Thyroid gland (tissue), 4 donors: Measurements from ENCODE around the gene TGM4. TPM values are rescaled to one million over a fixed set of nuclear protein-coding genes. Genes with fewer than 3 reads are reported as not detected.
A peak's percentile ranks its signal among the peaks of the same experiment; 100 is the strongest.

Experiments used
- DNase-seq, 2 donors: peaks; one replicate each; pipeline ENCODE4 v3.0.0-alpha.2; 2019
- H3K27ac ChIP-seq, 3 donors: fragments of 200-600 bp; sonication (generic); 1 replicate in 2 of 3; 2 replicates in 1 of 3; pipeline ENCODE4 v1.5.1; 2016 to 2019; ENCODE audit warnings: mild to moderate bottlenecking in 1 of 3, moderate library complexity in 1 of 3
- H3K27me3 ChIP-seq: fragments of 200-600 bp; sonication (generic); one replicate; pipeline ENCODE4 v1.5.1; 2019
- H3K36me3 ChIP-seq, 2 donors: fragments of 200-600 bp; sonication (generic); one replicate each; pipeline ENCODE4 v1.5.1; 2016 to 2019
- H3K4me1 ChIP-seq, 2 donors: fragments of 200-600 bp; sonication (generic); one replicate each; pipeline ENCODE4 v1.5.1; 2017 to 2019
- H3K4me3 ChIP-seq, 3 donors: fragments of 200-600 bp; sonication (generic); replicated peaks in 1 of 3; 1 replicate in 2 of 3; 2 replicates in 1 of 3; pipeline ENCODE4 v1.5.1; 2016; ENCODE audit warnings: mild to moderate bottlenecking in 1 of 3
- H3K9me3 ChIP-seq: fragments of 200-600 bp; sonication (generic); one replicate; pipeline ENCODE4 v1.5.1; 2017
- CTCF ChIP-seq, 6 experiments: fragments of 200-600 bp in 3 of 6; fragments of 450-650 bp in 3 of 6; sonication (generic) in 3 of 6; IDR thresholded peaks; one replicate each; pipeline ENCODE4 v1.5.1; 2016 to 2019; ENCODE audit warnings: antibody characterized with exemption in 6 of 6, mild to moderate bottlenecking in 2 of 6, inconsistent platforms in 1 of 6, moderate library complexity in 1 of 6
- POLR2A ChIP-seq, 2 donors: fragments of 450-650 bp; IDR thresholded peaks; one replicate each; pipeline ENCODE4 v1.6.1; 2017; ENCODE audit warnings: antibody characterized with exemption in 2 of 2, mild to moderate bottlenecking in 2 of 2, moderate library complexity in 1 of 2
- WGBS, 2 donors: methylation state at CpG; one replicate each; pipeline ENCODE4 v1.1.5; 2017; 5-methylcytosine and 5-hydroxymethylcytosine counted together
- intact Hi-C: fragments of 100-400 bp; cut with DNase I; formaldehyde crosslinking; loops from one replicate; pipeline ENCODE4 v1.15.1; 2023
- total RNA-seq, 4 donors: library from RNA; depleted of rRNA; stranded (reverse); fragments of >200 nt; gene quantifications; one replicate each; pipeline ENCODE4 v1.2.3, GENCODE V29; 2016

TGM4 gene
- total RNA-seq, 4 donors from 2014 or later: 0.13 to 0.33 TPM; not detected in 2

GRCh38 chr3:44918087-44918486 lies 43.7 kb downstream of the TGM4 start:
- intact Hi-C loops: loop anchor here (5.0 kb wide), 1 partner anchor 386 kb away; no protein-coding TSS in a partner anchor
- DNase-seq: no peak
- Histone ChIP-seq H3K36me3 (peaks cover 0 to 6% of the 10 kb centered on the region in 2 donors), H3K27me3 (no peaks in the 10 kb centered on the region), H3K4me1 (peaks cover 0 to 5% of the 10 kb centered on the region in 2 donors), H3K4me3 (no peak overlapping the region), H3K9me3 (no peaks in the 10 kb centered on the region), H3K27ac (no peak overlapping the region)
- TF ChIP-seq CTCF (IDR thresholded peaks at IDR 0.05) (no peak), POLR2A (IDR thresholded peaks at IDR 0.05) (no peak)
- WGBS, 2 donors: 94 to 98% methylated on average over 8 to 12 of the region's 12 CpGs

- 90 to 93% methylated on average over 5 to 6 of the region's 6 CpGs for WGBS, 2 donors
- Histone ChIP-seq H3K27me3 (no peaks in the 10 kb centered on the region), H3K36me3 (peaks cover 0 to 6% of the 10 kb centered on the region in 2 donors), H3K4me1 (peaks cover 0 to 5% of the 10 kb centered on the region in 2 donors), H3K4me3 (no peak overlapping the region), H3K9me3 (no peaks in the 10 kb centered on the region), H3K27ac (no peak overlapping the region)
- intact Hi-C loops: loop anchor here (5.0 kb wide), 1 partner anchor 386 kb away; no protein-coding TSS in a partner anchor
- no peak for TF ChIP-seq POLR2A (IDR thresholded peaks at IDR 0.05)
- no peak for TF ChIP-seq CTCF (IDR thresholded peaks at IDR 0.05)
- no peak for DNase-seq
These were observed 44.2 kb downstream of the TGM4 start for GRCh38 chr3:44918581-44918980.

GRCh38 chr3:44920081-44920480 lies 45.7 kb downstream of the TGM4 start:
- peak; percentile 22 to 32 for DNase-seq
- Histone ChIP-seq H3K4me3 (no peak overlapping the region), H3K27ac (no peak overlapping the region), H3K27me3 (no peaks in the 10 kb centered on the region), H3K9me3 (no peaks in the 10 kb centered on the region), H3K36me3 (peaks cover 0 to 6% of the 10 kb centered on the region in 2 donors), H3K4me1 (peaks cover 0 to 18% of the 10 kb centered on the region in 2 donors)
- intact Hi-C loops: no loop called here
- TF ChIP-seq CTCF (IDR thresholded peaks at IDR 0.05) (no peak), POLR2A (IDR thresholded peaks at IDR 0.05) (no peak)
- 95 to 96% methylated on average over 3 of the region's 3 CpGs for WGBS, 2 donors

- peaks cover 9 to 28% of the 10 kb centered on the region in 2 donors for H3K36me3 ChIP-seq
- no peak for TF ChIP-seq POLR2A (IDR thresholded peaks at IDR 0.05)
- TF ChIP-seq CTCF (IDR thresholded peaks at IDR 0.05): no peak
- H3K4me1 ChIP-seq: peaks cover 0 to 18% of the 10 kb centered on the region in 2 donors
- WGBS, 2 donors: 84 to 86% methylated on average over 3 of the region's 3 CpGs
- H3K9me3 ChIP-seq: no peaks in the 10 kb centered on the region
- H3K27ac ChIP-seq: no peak overlapping the region
- intact Hi-C loops: no loop called here
- H3K27me3 ChIP-seq: no peaks in the 10 kb centered on the region
- no peak overlapping the region for H3K4me3 ChIP-seq
- no peak for DNase-seq
These were observed 49.4 kb downstream of the TGM4 start for GRCh38 chr3:44923632-44924456.

GRCh38 chr3:44924457-44925084 lies 50.2 kb downstream of the TGM4 start:
- Histone ChIP-seq H3K4me1 (peaks cover 0 to 18% of the 10 kb centered on the region in 2 donors), H3K36me3 (peaks cover 9 to 31% of the 10 kb centered on the region in 2 donors), H3K27ac (no peak overlapping the region), H3K4me3 (no peak overlapping the region), H3K9me3 (no peaks in the 10 kb centered on the region), H3K27me3 (no peaks in the 10 kb centered on the region)
- no peak for TF ChIP-seq CTCF (IDR thresholded peaks at IDR 0.05)
- TF ChIP-seq POLR2A (IDR thresholded peaks at IDR 0.05): no peak
- intact Hi-C loops: no loop called here
- DNase-seq: no peak
- WGBS, 2 donors: 85 to 87% methylated on average over 5 of the region's 5 CpGs
